C4-2B (cell line): ENCODE results near the gene RBMS3.

Experiments used
- ZFX ChIP-seq: fragments of 450-650 bp; IDR thresholded peaks from 2 replicates; pipeline ENCODE4 v1.6.1; 2017
- TF ChIP-seq, protein P1 (sequence below): fragments of 450-650 bp; conservative IDR thresholded peaks from 2 replicates; pipeline ENCODE4 v1.5.1; 2017; ENCODE audit warnings: mild to moderate bottlenecking

DNA sequence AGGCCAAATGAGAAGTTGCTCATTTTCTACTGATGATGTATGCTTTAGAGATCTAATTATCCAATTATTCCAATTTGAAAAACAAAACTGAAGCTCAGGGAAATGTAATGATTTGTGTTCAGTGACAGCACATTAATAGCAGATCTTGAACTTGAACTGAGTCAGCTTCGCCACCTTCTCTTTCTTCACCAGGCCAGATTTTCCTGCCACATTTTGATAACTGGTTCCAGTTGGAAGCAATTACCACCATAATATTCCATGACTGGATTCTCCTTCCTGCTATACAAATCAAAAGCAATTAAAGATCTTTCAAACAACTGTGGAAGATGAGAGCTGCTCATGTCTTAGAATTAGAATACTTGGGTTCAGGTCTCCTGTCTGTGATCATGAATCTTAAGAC lies 334.1 kb downstream of the RBMS3 start:
- TF ChIP-seq, protein P1, sequence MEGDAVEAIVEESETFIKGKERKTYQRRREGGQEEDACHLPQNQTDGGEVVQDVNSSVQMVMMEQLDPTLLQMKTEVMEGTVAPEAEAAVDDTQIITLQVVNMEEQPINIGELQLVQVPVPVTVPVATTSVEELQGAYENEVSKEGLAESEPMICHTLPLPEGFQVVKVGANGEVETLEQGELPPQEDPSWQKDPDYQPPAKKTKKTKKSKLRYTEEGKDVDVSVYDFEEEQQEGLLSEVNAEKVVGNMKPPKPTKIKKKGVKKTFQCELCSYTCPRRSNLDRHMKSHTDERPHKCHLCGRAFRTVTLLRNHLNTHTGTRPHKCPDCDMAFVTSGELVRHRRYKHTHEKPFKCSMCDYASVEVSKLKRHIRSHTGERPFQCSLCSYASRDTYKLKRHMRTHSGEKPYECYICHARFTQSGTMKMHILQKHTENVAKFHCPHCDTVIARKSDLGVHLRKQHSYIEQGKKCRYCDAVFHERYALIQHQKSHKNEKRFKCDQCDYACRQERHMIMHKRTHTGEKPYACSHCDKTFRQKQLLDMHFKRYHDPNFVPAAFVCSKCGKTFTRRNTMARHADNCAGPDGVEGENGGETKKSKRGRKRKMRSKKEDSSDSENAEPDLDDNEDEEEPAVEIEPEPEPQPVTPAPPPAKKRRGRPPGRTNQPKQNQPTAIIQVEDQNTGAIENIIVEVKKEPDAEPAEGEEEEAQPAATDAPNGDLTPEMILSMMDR = no peak
- TF ChIP-seq ZFX = no peak
